K562 (cell line): ENCODE results near the gene ALOXE3. TPM values are rescaled to one million over a fixed set of nuclear protein-coding genes. Genes with fewer than 3 reads are reported as not detected.

Experiments used
- AFF4 ChIP-seq: sonication (generic); formaldehyde crosslinking; IDR thresholded peaks from 2 replicates; pipeline ENCODE4 v1.8.0; 2023; ENCODE audit warnings: mild to moderate bottlenecking, missing genetic modification reagents
- ATF1 ChIP-seq, 2 experiments: fragments of 450-650 bp in 1 of 2; IDR thresholded peaks; 2 replicates each; pipeline ENCODE4 v1.6.1; 2016; ENCODE audit warnings: missing compliant biosample characterization in 1 of 2, missing genetic modification characterization in 1 of 2
- CCAR2 ChIP-seq: fragments of 200-400 bp; formaldehyde crosslinking; IDR thresholded peaks from 2 replicates; pipeline ENCODE4 v1.6.1; 2017; ENCODE audit warnings: mild to moderate bottlenecking, low read depth, low read length
- CHD7 ChIP-seq: fragments of 200-600 bp; sonication (generic); IDR thresholded peaks from one replicate; pipeline ENCODE4 v1.6.1; 2012; ENCODE audit warnings: mild to moderate bottlenecking, low read depth, low read length, inconsistent platforms
- MCM7 ChIP-seq, 2 experiments: fragments of 450-650 bp; IDR thresholded peaks; 2 replicates each; pipeline ENCODE4 v1.6.1; 2016 to 2018
- PTBP1 ChIP-seq: fragments of 200-400 bp; formaldehyde crosslinking; IDR thresholded peaks from 2 replicates; pipeline ENCODE4 v1.6.1; 2017; ENCODE audit warnings: low read depth, low read length
- RAD51 ChIP-seq: fragments of 450-650 bp; IDR thresholded peaks from 2 replicates; pipeline ENCODE4 v1.7.1; 2016; ENCODE audit warnings: low read depth, mild to moderate bottlenecking, borderline replicate concordance
- RBM22 ChIP-seq: fragments of 200-400 bp; formaldehyde crosslinking; IDR thresholded peaks from 2 replicates; pipeline ENCODE4 v1.6.1; 2018; ENCODE audit warnings: low read length, low read depth; ENCODE audit not compliant: poor library complexity, severe bottlenecking
- RCOR1 ChIP-seq, 2 experiments: IDR thresholded peaks; 2 replicates each; pipeline ENCODE4 v1.6.1; 2012; ENCODE audit warnings: low read depth in 2 of 2, low read length in 2 of 2, borderline replicate concordance in 1 of 2, improper control_type of control experiment in 1 of 2
- THRAP3 ChIP-seq: fragments of 450-650 bp; IDR thresholded peaks from 2 replicates; pipeline ENCODE4 v1.6.1; 2016; ENCODE audit warnings: mild to moderate bottlenecking, inconsistent platforms, borderline replicate concordance
- ZEB2 ChIP-seq: fragments of 450-650 bp; IDR thresholded peaks from 2 replicates; pipeline ENCODE4 v1.6.1; 2016
- ZNF584 ChIP-seq: fragments of 200-800 bp; sonication (Bioruptor generic); IDR thresholded peaks from 2 replicates; pipeline ENCODE4 v1.6.1; 2016; ENCODE audit warnings: low read depth, mild to moderate bottlenecking, missing genetic modification characterization, missing compliant biosample characterization
- polyA plus RNA-seq, 8 experiments: library from polyadenylated mRNA; depleted of rRNA in 4 of 8; stranded (reverse) in 5 of 8; unstranded in 3 of 8; fragments of >200 nt; fragmentation: Nextera tagmentation in 2 of 8; fragmentation: Illumina TruSeq in 1 of 8; extraction: Ambion mirVana in 2 of 8; extraction: Trizol in 1 of 8; gene quantifications; 2 replicates each; pipeline versions ENCODE4 v1.2.1 to v1.2.3, GENCODE V29; 2011 to 2014; ENCODE audit warnings: inconsistent platforms in 1 of 8, missing spikeins in 1 of 8
- total RNA-seq, 7 experiments: library from RNA; depleted of rRNA in 6 of 7; stranded (reverse); fragments of >200 nt in 6 of 7; fragmentation: Illumina TruSeq in 2 of 7; extraction: Trizol in 2 of 7; gene quantifications; 2 replicates each; pipeline versions ENCODE4 v1.2.1 to v1.2.3, GENCODE V29; 2011 to 2021; ENCODE audit warnings: low replicate concordance in 1 of 7

The ALOXE3 gene
- total and polyA plus RNA-seq, 9 of the 15 experiments (the other 6 are each of a cell fraction or from before 2014, with no cell fraction given): 0.04 TPM; not detected in 8

- TF ChIP-seq CHD7 (no peak), CCAR2 (no peak), THRAP3 (no peak), PTBP1 (no peak), ZEB2 (peak; percentile 91), RBM22 (no peak), ATF1 (CRISPR knock-in tag; IDR thresholded peaks at IDR 0.05) (no peak), ATF1 (tag; IDR thresholded peaks at IDR 0.05) (peak; percentile 40; the same call in 1 of the 2 replicates), AFF4 (CRISPR knock-in tag) (no peak), ZNF584 (CRISPR knock-in tag) (no peak), RCOR1 (IDR thresholded peaks at IDR 0.05; ENCODE audit: borderline replicate concordance in 1 of 2, low read depth in 2 of 2, low read length in 2 of 2) (peak in 1 of 2 experiments; percentile 42; a peak in 1 of 4 replicates), MCM7 (IDR thresholded peaks at IDR 0.05) (no peak), RAD51 (peak; percentile 40; the same call in 1 of the 2 replicates)
Observed at GRCh38 chr17:8109661-8110455, 8.5 kb downstream of the ALOXE3 start (continued).
